ENCODE measurements around the gene COBL.

- TF ChIP-seq CTCF (IDR thresholded peaks at IDR 0.05), result no peak
- no peak for TF ChIP-seq POLR2A (IDR thresholded peaks at IDR 0.05)
These were observed 301.0 kb downstream of the COBL start for GRCh38 chr7:51015581-51015980.

Data from right lobe of liver (tissue), 4 donors.